ENCODE measurements around the gene HMGN2. TPM values are rescaled to one million over a fixed set of nuclear protein-coding genes. Genes with fewer than 3 reads are reported as not detected.

Gene HMGN2
- total and polyA plus RNA-seq, 2 donors (not counting 1 experiment from before 2014, with no cell fraction given): 326 to 457 TPM

GRCh38 chr1:26524181-26524580 lies 51.9 kb downstream of the HMGN2 start:
- Histone ChIP-seq H3K36me3 (replicated peaks in 1 of 2; ENCODE audit: control extremely low read depth in 1 of 2, control insufficient read depth in 1 of 2, extremely low read depth in 1 of 2, insufficient read depth in 2 of 2, low read length in 1 of 2) (no peaks in the 10 kb centered on the region), H4K20me1 (ENCODE audit: control insufficient read depth, insufficient read depth, low read length, poor library complexity, severe bottlenecking) (no peaks in the 10 kb centered on the region), H3K4me2 (replicated peaks; ENCODE audit: low read depth, low read length, poor library complexity, severe bottlenecking) (no peak overlapping the region), H3K79me2 (ENCODE audit: control insufficient read depth, insufficient read depth, low read length) (no peaks in the 10 kb centered on the region), H3K27me3 (replicated peaks in 1 of 4; ENCODE audit: control extremely low read depth in 1 of 4, control insufficient read depth in 3 of 4, insufficient read depth in 4 of 4, low read length in 3 of 4) (peaks cover 0 to 3% (median 0%) of the 10 kb centered on the region in 4 experiments), H3K4me3 (ENCODE audit: control extremely low read depth in 1 of 5, extremely low read depth in 1 of 5, insufficient read depth in 1 of 5, low read depth in 2 of 5, low read length in 4 of 5) (no peak overlapping the region), H3K9me3 (ENCODE audit: control extremely low read depth in 1 of 3, control insufficient read depth in 2 of 3, insufficient read depth in 1 of 3, low read length in 2 of 3) (no peaks in the 10 kb centered on the region), H3K4me1 (ENCODE audit: control insufficient read depth in 2 of 2, insufficient read depth in 2 of 2, low read length in 2 of 2) (peaks cover 0 to 2% of the 10 kb centered on the region in 2 donors), H3K27ac (ENCODE audit: low read length in 2 of 2) (no peak overlapping the region), H3K9ac (ENCODE audit: low read length) (no peak overlapping the region), H2AFZ (ENCODE audit: insufficient read depth, low read depth, low read length, poor library complexity, severe bottlenecking) (no peak overlapping the region)
- ChIA-PET CTCF (interaction anchor here (0.7 to 1.0 kb wide), 3 partner anchors 16 to 553 kb away, joined by 3 to 4 read pairs (median 3); no protein-coding TSS in a partner anchor), POLR2A (interaction anchor here (0.6 to 0.9 kb wide), 2 partner anchors 11 to 403 kb away, joined by 3 to 5 read pairs; no protein-coding TSS in a partner anchor)
- no peaks in the 10 kb centered on the region for H3K9me3 Mint-ChIP-seq (ENCODE audit: insufficient read depth)
- no peak for TF ChIP-seq EZH2 (IDR thresholded peaks at IDR 0.05; ENCODE audit: borderline replicate concordance, insufficient read depth, low read depth, low read length, poor library complexity, severe bottlenecking)
- TF ChIP-seq CTCF (IDR thresholded peaks at IDR 0.05): no peak
- H3K4me1 Mint-ChIP-seq: peaks cover 2% of the 10 kb centered on the region
- no peak for DNase-seq
- intact Hi-C loops (cut with micrococcal nuclease): no loop called here
- ATAC-seq (ENCODE audit: low read depth): no peak
- H3K27ac Mint-ChIP-seq: no peak overlapping the region
- 85% methylated on average over 4 of the region's 4 CpGs for whole genome bisulfite sequencing (ENCODE audit: insufficient coverage)
- peaks cover 14% of the 10 kb centered on the region for H3K27me3 Mint-ChIP-seq
- H3K4me3 Mint-ChIP-seq: no peak overlapping the region

Other genes starting within 250 kb of the HMGN2 start
- 16.2 and 16.9 TPM in 2 replicates for gene CEP85, start 238.2 kb upstream of the HMGN2 start, total RNA-seq
- gene CEP85, start 238.2 kb upstream of the HMGN2 start, polyA plus RNA-seq: 16.1 and 16.3 TPM in 2 replicates
- 230 and 232 TPM in 2 replicates for gene SH3BGRL3, start 192.4 kb upstream of the HMGN2 start, total RNA-seq
- 86.7 and 150 TPM in 2 replicates for gene SH3BGRL3, start 192.4 kb upstream of the HMGN2 start, polyA plus RNA-seq
- gene UBXN11, start 165.8 kb upstream of the HMGN2 start, total RNA-seq: 81.4 and 83.8 TPM in 2 replicates
- gene UBXN11, start 165.8 kb upstream of the HMGN2 start, polyA plus RNA-seq: 66.2 and 68.0 TPM in 2 replicates
- gene CD52, start 154.5 kb upstream of the HMGN2 start, total RNA-seq: 1,072 and 1,116 TPM in 2 replicates
- gene CD52, start 154.5 kb upstream of the HMGN2 start, polyA plus RNA-seq: 1,095 and 1,597 TPM in 2 replicates
- gene CRYBG2, start 118.3 kb upstream of the HMGN2 start, total RNA-seq: 1.8 and 3.3 TPM in 2 replicates
- 1.9 and 5.3 TPM in 2 replicates for gene CRYBG2, start 118.3 kb upstream of the HMGN2 start, polyA plus RNA-seq
- gene ZNF683, start 99.7 kb upstream of the HMGN2 start, total RNA-seq: 0.67 TPM in 1 of 2 replicates, not detected in the other
- 0.45 and 0.46 TPM in 2 replicates for gene ZNF683, start 99.7 kb upstream of the HMGN2 start, polyA plus RNA-seq
- not detected in 2 replicates for gene LIN28A, start 61.6 kb upstream of the HMGN2 start, total RNA-seq
- gene LIN28A, start 61.6 kb upstream of the HMGN2 start, polyA plus RNA-seq: not detected in 2 replicates
- gene DHDDS, start 40.1 kb upstream of the HMGN2 start, total RNA-seq: 54.2 and 61.7 TPM in 2 replicates
- gene DHDDS, start 40.1 kb upstream of the HMGN2 start, polyA plus RNA-seq: 20.4 and 21.9 TPM in 2 replicates
- gene RPS6KA1, start 57.3 kb downstream of the HMGN2 start, total RNA-seq: 99.9 and 109 TPM in 2 replicates
- gene RPS6KA1, start 57.3 kb downstream of the HMGN2 start, polyA plus RNA-seq: 57.9 and 72.0 TPM in 2 replicates
- 150 and 152 TPM in 2 replicates for gene ARID1A, start 223.6 kb downstream of the HMGN2 start, total RNA-seq
- 80.7 and 98.2 TPM in 2 replicates for gene ARID1A, start 223.6 kb downstream of the HMGN2 start, polyA plus RNA-seq

Data from B cell (primary cell).